Transverse colon (tissue), 4 donors: ENCODE data around the gene PIGW. TPM values are rescaled to one million over a fixed set of nuclear protein-coding genes. Genes with fewer than 3 reads are reported as not detected.

Experiments used
- DNase-seq: peaks from one replicate; pipeline ENCODE4 v3.0.0-alpha.2; 2019
- H3K27ac ChIP-seq, 4 donors: fragments of 200-600 bp; sonication (generic); 2 replicates each; pipeline ENCODE4 v1.5.1; 2016 to 2018; ENCODE audit warnings: inconsistent platforms in 4 of 4
- H3K27me3 ChIP-seq: fragments of 200-600 bp; sonication (generic); 2 replicates; pipeline ENCODE4 v1.5.1; 2017; ENCODE audit warnings: inconsistent platforms
- H3K36me3 ChIP-seq, 4 donors: fragments of 200-600 bp; sonication (generic); 2 replicates each; pipeline ENCODE4 v1.5.1; 2017 to 2019; ENCODE audit warnings: inconsistent platforms in 4 of 4
- H3K4me1 ChIP-seq, 4 donors: fragments of 200-600 bp; sonication (generic); 2 replicates each; pipeline ENCODE4 v1.5.1; 2017 to 2020; ENCODE audit warnings: inconsistent platforms in 4 of 4
- H3K4me3 ChIP-seq, 4 donors: fragments of 200-600 bp; sonication (generic); 1 replicate in 1 of 4; 2 replicates in 3 of 4; pipeline versions ENCODE4 v1.5.1 to v1.6.1; 2017 to 2019; ENCODE audit warnings: inconsistent platforms in 4 of 4
- H3K9me3 ChIP-seq, 2 donors: fragments of 200-600 bp; sonication (generic); 2 replicates each; pipeline ENCODE4 v1.5.1; 2017 to 2019; ENCODE audit warnings: inconsistent platforms in 2 of 2
- CTCF ChIP-seq, 5 experiments: fragments of 200-600 bp in 3 of 5; fragments of 450-650 bp in 2 of 5; sonication (generic) in 3 of 5; IDR thresholded peaks; 1 replicate in 2 of 5; 2 replicates in 3 of 5; pipeline ENCODE4 v1.5.1; 2016 to 2017; ENCODE audit warnings: antibody characterized with exemption in 5 of 5, inconsistent platforms in 3 of 5, mild to moderate bottlenecking in 2 of 5, moderate library complexity in 1 of 5
- EP300 ChIP-seq: sonication (generic); formaldehyde crosslinking; IDR thresholded peaks from one replicate; pipeline ENCODE4 v1.6.1; 2017; ENCODE audit warnings: antibody characterized with exemption, low read depth
- POLR2A ChIP-seq: fragments of 450-650 bp; IDR thresholded peaks from one replicate; pipeline ENCODE4 v1.6.1; 2016; ENCODE audit warnings: antibody characterized with exemption, mild to moderate bottlenecking, moderate library complexity
- POLR2AphosphoS5 ChIP-seq, 3 donors: sonication (generic); formaldehyde crosslinking; IDR thresholded peaks; one replicate each; pipeline ENCODE4 v1.6.1; 2016; ENCODE audit warnings: antibody characterized with exemption in 3 of 3
- WGBS, 2 donors: methylation state at CpG; one replicate each; pipeline ENCODE4 v1.1.5; 2018; ENCODE audit warnings: low coverage in 1 of 2; 5-methylcytosine and 5-hydroxymethylcytosine counted together
- in situ Hi-C, 4 donors: fragments of 200-750 bp; cut with MboI; loops; one replicate each; pipeline versions ENCODE4 v1.15.0 to v1.15.1; 2017; ENCODE audit warnings: low sequenced_read_pairs in 3 of 4, low pct_ligation_motif_present in 1 of 4, low pct_unique_long_range_greater_than_20kb in 1 of 4
- intact Hi-C: fragments of 100-400 bp; cut with DNase I; formaldehyde crosslinking; loops from one replicate; pipeline ENCODE4 v1.15.1; 2023; ENCODE audit warnings: low total_unique reads
- total RNA-seq, 4 donors: library from RNA; depleted of rRNA; stranded (reverse); fragments of >200 nt; gene quantifications; one replicate each; pipeline ENCODE4 v1.1.0, GENCODE V29; 2016

Gene PIGW
- total RNA-seq, 4 donors from 2014 or later: 2.6 to 4.6 (median 4.4) TPM; not detected in 1

GRCh38 chr17:36500745-36501225 is 34.0 kb upstream of the PIGW start:
- 90 to 92% methylated on average over 2 to 15 of the region's 15 CpGs for WGBS, 2 donors
- no peak for DNase-seq
- no peaks in the 10 kb centered on the region for H3K4me1 ChIP-seq
- H3K4me3 ChIP-seq: no peak overlapping the region
- in situ Hi-C loops: no loop called here
- peaks cover 0 to 29% (median 9%) of the 10 kb centered on the region in 4 donors for H3K36me3 ChIP-seq
- no peak for TF ChIP-seq POLR2AphosphoS5 (IDR thresholded peaks at IDR 0.05)
- no peak for TF ChIP-seq POLR2A
- no peak for TF ChIP-seq EP300
- TF ChIP-seq CTCF (IDR thresholded peaks at IDR 0.05): no peak
- intact Hi-C loops: no loop called here
- no peak overlapping the region for H3K27ac ChIP-seq
- no peaks in the 10 kb centered on the region for H3K27me3 ChIP-seq
- H3K9me3 ChIP-seq: no peaks in the 10 kb centered on the region

GRCh38 chr17:36501351-36501750 is 33.4 kb upstream of the PIGW start:
- in situ Hi-C loops: no loop called here
- H3K27me3 ChIP-seq: no peaks in the 10 kb centered on the region
- DNase-seq: no peak
- H3K36me3 ChIP-seq: peaks cover 0 to 23% (median 8%) of the 10 kb centered on the region in 4 donors
- H3K27ac ChIP-seq: no peak overlapping the region
- no peak overlapping the region for H3K4me3 ChIP-seq
- H3K9me3 ChIP-seq: no peaks in the 10 kb centered on the region
- WGBS, 2 donors: 98% methylated on average over 3 of the region's 3 CpGs; no CpG with 5 or more reads in 1 of the 2 donors
- TF ChIP-seq EP300 (no peak), POLR2AphosphoS5 (IDR thresholded peaks at IDR 0.05) (no peak), CTCF (IDR thresholded peaks at IDR 0.05) (no peak), POLR2A (no peak)
- intact Hi-C loops: no loop called here
- H3K4me1 ChIP-seq: no peaks in the 10 kb centered on the region

- intact Hi-C loops: no loop called here
- 92 to 100% methylated on average over 2 to 6 of the region's 6 CpGs for whole genome bisulfite sequencing, 2 donors
- Histone ChIP-seq H3K4me1 (no peaks in the 10 kb centered on the region), H3K9me3 (no peaks in the 10 kb centered on the region), H3K4me3 (no peak overlapping the region), H3K36me3 (peaks cover 0 to 23% (median 8%) of the 10 kb centered on the region in 4 donors), H3K27me3 (no peaks in the 10 kb centered on the region), H3K27ac (no peak overlapping the region)
- DNase-seq: no peak
- in situ Hi-C loops: no loop called here
- TF ChIP-seq POLR2A (no peak), EP300 (no peak), POLR2AphosphoS5 (IDR thresholded peaks at IDR 0.05) (no peak), CTCF (IDR thresholded peaks at IDR 0.05) (no peak)
Observed at GRCh38 chr17:36501963-36502362, 32.8 kb upstream of the PIGW start.

- in situ Hi-C loops (no loop called here), intact Hi-C loops (no loop called here)
- Histone ChIP-seq H3K4me1 (no peaks in the 10 kb centered on the region), H3K9me3 (no peaks in the 10 kb centered on the region), H3K4me3 (no peak overlapping the region), H3K27me3 (no peaks in the 10 kb centered on the region), H3K36me3 (peaks cover 0 to 15% (median 2%) of the 10 kb centered on the region in 4 donors), H3K27ac (no peak overlapping the region)
- no peak for TF ChIP-seq POLR2AphosphoS5 (IDR thresholded peaks at IDR 0.05)
- TF ChIP-seq POLR2A: no peak
- no peak for TF ChIP-seq CTCF (IDR thresholded peaks at IDR 0.05)
- TF ChIP-seq EP300: no peak
- no peak for DNase-seq
- 92% methylated on average over 7 of the region's 7 CpGs; no CpG with 5 or more reads in 1 of the 2 donors for WGBS, 2 donors
Observed at GRCh38 chr17:36503456-36504155, 31.2 kb upstream of the PIGW start.
